ENCODE data around the gene LIMK2. TPM values are rescaled to one million over a fixed set of nuclear protein-coding genes. Genes with fewer than 3 reads are reported as not detected.

Gene LIMK2
- total RNA-seq, 4 donors from 2014 or later = 50.0 to 67.2 (median 56.9) TPM

- DNase-seq (ENCODE audit: low spot score in 2 of 2) = no peak
- TF ChIP-seq, protein P1, sequence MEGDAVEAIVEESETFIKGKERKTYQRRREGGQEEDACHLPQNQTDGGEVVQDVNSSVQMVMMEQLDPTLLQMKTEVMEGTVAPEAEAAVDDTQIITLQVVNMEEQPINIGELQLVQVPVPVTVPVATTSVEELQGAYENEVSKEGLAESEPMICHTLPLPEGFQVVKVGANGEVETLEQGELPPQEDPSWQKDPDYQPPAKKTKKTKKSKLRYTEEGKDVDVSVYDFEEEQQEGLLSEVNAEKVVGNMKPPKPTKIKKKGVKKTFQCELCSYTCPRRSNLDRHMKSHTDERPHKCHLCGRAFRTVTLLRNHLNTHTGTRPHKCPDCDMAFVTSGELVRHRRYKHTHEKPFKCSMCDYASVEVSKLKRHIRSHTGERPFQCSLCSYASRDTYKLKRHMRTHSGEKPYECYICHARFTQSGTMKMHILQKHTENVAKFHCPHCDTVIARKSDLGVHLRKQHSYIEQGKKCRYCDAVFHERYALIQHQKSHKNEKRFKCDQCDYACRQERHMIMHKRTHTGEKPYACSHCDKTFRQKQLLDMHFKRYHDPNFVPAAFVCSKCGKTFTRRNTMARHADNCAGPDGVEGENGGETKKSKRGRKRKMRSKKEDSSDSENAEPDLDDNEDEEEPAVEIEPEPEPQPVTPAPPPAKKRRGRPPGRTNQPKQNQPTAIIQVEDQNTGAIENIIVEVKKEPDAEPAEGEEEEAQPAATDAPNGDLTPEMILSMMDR (IDR thresholded peaks at IDR 0.05) = no peak
- TF ChIP-seq EP300 (IDR thresholded peaks at IDR 0.05) = no peak
- no peak for TF ChIP-seq POLR2A (IDR thresholded peaks at IDR 0.05)
- peaks cover 6 to 95% (median 18%) of the 10 kb centered on the region in 3 donors for H3K36me3 ChIP-seq
- H3K9me3 ChIP-seq = no peaks in the 10 kb centered on the region
- H3K4me3 ChIP-seq = no peak overlapping the region
- WGBS, 2 donors = 90 to 96% methylated on average over 6 of the region's 6 CpGs
- H3K27me3 ChIP-seq = no peaks in the 10 kb centered on the region
- no peak overlapping the region for H3K27ac ChIP-seq
- no peaks in the 10 kb centered on the region for H3K4me1 ChIP-seq
These were observed 52.0 kb downstream of the LIMK2 start for GRCh38 chr22:31263896-31264640.

- TF ChIP-seq POLR2A (IDR thresholded peaks at IDR 0.05) = no peak
- TF ChIP-seq, protein P1 (IDR thresholded peaks at IDR 0.05) = no peak
- no peak for TF ChIP-seq EP300 (IDR thresholded peaks at IDR 0.05)
- Histone ChIP-seq H3K27me3 (no peaks in the 10 kb centered on the region), H3K9me3 (no peaks in the 10 kb centered on the region), H3K36me3 (peaks cover 0 to 90% (median 0%) of the 10 kb centered on the region in 3 donors), H3K27ac (no peak overlapping the region), H3K4me1 (peaks cover 0 to 6% (median 0%) of the 10 kb centered on the region in 4 donors), H3K4me3 (no peak overlapping the region)
- no peak for DNase-seq (ENCODE audit: low spot score in 2 of 2)
- WGBS, 2 donors = 84 to 89% methylated on average over 2 of the region's 2 CpGs
These were observed 56.2 kb downstream of the LIMK2 start for GRCh38 chr22:31268281-31268680.

GRCh38 chr22:31269892-31270579, 57.9 kb downstream of the LIMK2 start:
- TF ChIP-seq, protein P1 (IDR thresholded peaks at IDR 0.05) = no peak
- TF ChIP-seq EP300 (IDR thresholded peaks at IDR 0.05) (no peak), POLR2A (IDR thresholded peaks at IDR 0.05) (no peak)
- Histone ChIP-seq H3K36me3 (peaks cover 0 to 91% (median 1%) of the 10 kb centered on the region in 3 donors), H3K4me3 (no peak overlapping the region), H3K27ac (no peak overlapping the region), H3K4me1 (peaks cover 0 to 6% (median 0%) of the 10 kb centered on the region in 4 donors), H3K9me3 (no peaks in the 10 kb centered on the region), H3K27me3 (no peaks in the 10 kb centered on the region)
- DNase-seq (ENCODE audit: low spot score in 2 of 2) = no peak
- 66 to 78% methylated on average over 2 to 3 of the region's 3 CpGs for WGBS, 2 donors

GRCh38 chr22:31271026-31271425, 58.9 kb downstream of the LIMK2 start:
- H3K27ac ChIP-seq = peak overlapping the region in 2 of 4 donors; percentile 36
- peaks cover 0 to 6% (median 0%) of the 10 kb centered on the region in 4 donors for H3K4me1 ChIP-seq
- H3K4me3 ChIP-seq = no peak overlapping the region
- 93 to 98% methylated on average over 4 of the region's 4 CpGs for WGBS, 2 donors
- TF ChIP-seq POLR2A (IDR thresholded peaks at IDR 0.05) = no peak
- TF ChIP-seq, protein P1 (IDR thresholded peaks at IDR 0.05) = no peak
- TF ChIP-seq EP300 (IDR thresholded peaks at IDR 0.05) = no peak
- no peaks in the 10 kb centered on the region for H3K9me3 ChIP-seq
- H3K36me3 ChIP-seq = peaks cover 0 to 91% (median 6%) of the 10 kb centered on the region in 3 donors
- no peak for DNase-seq (ENCODE audit: low spot score in 2 of 2)
- H3K27me3 ChIP-seq = no peaks in the 10 kb centered on the region

- DNase-seq (ENCODE audit: low spot score in 2 of 2) = no peak
- no peak overlapping the region for H3K4me3 ChIP-seq
- H3K36me3 ChIP-seq = peaks cover 0 to 89% (median 6%) of the 10 kb centered on the region in 3 donors
- H3K4me1 ChIP-seq = peaks cover 0 to 6% (median 0%) of the 10 kb centered on the region in 4 donors
- peak overlapping the region in 2 of 4 donors; percentile 36 for H3K27ac ChIP-seq
- H3K27me3 ChIP-seq = no peaks in the 10 kb centered on the region
- TF ChIP-seq EP300 (IDR thresholded peaks at IDR 0.05) = no peak
- TF ChIP-seq, protein P1 (IDR thresholded peaks at IDR 0.05) = no peak
- WGBS, 2 donors = 46 to 68% methylated on average over 3 of the region's 3 CpGs
- no peaks in the 10 kb centered on the region for H3K9me3 ChIP-seq
These were observed 59.4 kb downstream of the LIMK2 start for GRCh38 chr22:31271485-31271884.
